ENCODE measurements around the gene IPO9.
"Not testable (repeated sequence)": the region's sequence is repeated elsewhere in the genome, so short reads cannot be mapped to it uniquely, and the experiment has no call there.

The IPO9 gene

DNA sequence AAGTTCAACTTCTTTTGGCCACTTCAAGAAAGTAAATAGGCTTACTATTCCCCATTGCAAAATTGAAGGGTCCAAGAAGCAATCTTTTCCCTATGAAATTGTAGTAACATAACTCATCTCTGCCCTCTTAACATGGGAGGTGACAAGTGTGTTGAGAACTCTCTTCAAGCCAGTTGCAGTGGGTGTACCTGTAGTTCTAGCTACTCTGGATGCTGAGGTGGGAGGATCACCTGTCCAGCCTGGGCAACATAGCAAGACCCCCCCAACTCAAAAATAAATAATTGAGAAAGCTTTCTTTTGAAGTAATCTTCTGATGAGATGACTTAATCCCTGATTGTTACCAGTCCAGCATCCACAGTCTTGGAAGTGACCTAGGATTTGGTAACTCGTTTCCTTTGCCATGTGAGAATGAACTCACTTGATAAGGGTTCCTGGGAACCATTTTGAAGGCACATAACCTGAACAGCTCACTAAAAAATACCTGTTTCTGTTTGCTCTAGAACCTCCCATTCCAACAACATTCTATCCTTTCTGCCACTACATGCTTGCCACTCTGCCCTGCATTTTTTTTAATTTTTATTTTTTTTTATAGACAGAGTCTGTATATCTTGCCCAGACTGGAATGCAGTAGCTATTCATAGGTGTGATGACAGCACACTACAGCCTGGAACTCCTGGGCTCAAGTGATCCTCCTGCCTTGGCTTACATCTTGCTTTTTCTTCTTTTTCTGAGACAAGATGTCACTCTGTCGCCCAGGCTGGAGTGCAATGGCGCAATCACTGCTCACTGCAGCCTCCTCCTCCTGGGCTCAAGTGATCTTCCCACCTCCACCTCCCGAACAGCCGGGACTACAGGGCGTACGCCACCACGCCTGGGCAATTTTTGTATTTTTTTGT lies 1.4 kb upstream of the IPO9 start:
- ChIA-PET POLR2A (ENCODE audit: low non-redundant PET) (no interaction called here), CTCF (interaction anchor here (0.6 to 1.8 kb wide), 7 partner anchors 10 to 315 kb away, joined by 3 to 8 read pairs (median 4); no protein-coding TSS in a partner anchor)
- TF ChIP-seq CTCF (conservative IDR thresholded peaks at IDR 0.05; ENCODE audit: low read depth) = no peak
- DNase-seq (ENCODE audit: low spot score) = no peak
- peak overlapping the region; percentile 4; the same call in 1 of the 2 replicates for H3K27ac ChIP-seq

GRCh38 chr1:201828217-201828819 lies 639 bp upstream of the IPO9 start:
- ChIA-PET POLR2A (ENCODE audit: low non-redundant PET) (no interaction called here), CTCF (interaction anchor here (0.6 to 1.8 kb wide), 8 partner anchors 9 to 315 kb away, joined by 3 to 8 read pairs (median 5); no protein-coding TSS in a partner anchor)
- peak overlapping the region; percentile 4; the same call in 1 of the 2 replicates for H3K27ac ChIP-seq
- TF ChIP-seq CTCF (conservative IDR thresholded peaks at IDR 0.05; ENCODE audit: low read depth) = no peak
- no peak for DNase-seq (ENCODE audit: low spot score)

- no peak overlapping the region for H3K27ac ChIP-seq
- DNase-seq (ENCODE audit: low spot score) = no peak
- POLR2A ChIA-PET (ENCODE audit: low non-redundant PET) = no interaction called here
- CTCF ChIA-PET = interaction anchor here (0.7 kb wide), 1 partner anchor 237 kb away, joined by 3 read pairs; no protein-coding TSS in a partner anchor
- no peak for TF ChIP-seq CTCF (conservative IDR thresholded peaks at IDR 0.05; ENCODE audit: low read depth)
These were observed 2.4 kb downstream of the IPO9 start for GRCh38 chr1:201831371-201831770.

DNA sequence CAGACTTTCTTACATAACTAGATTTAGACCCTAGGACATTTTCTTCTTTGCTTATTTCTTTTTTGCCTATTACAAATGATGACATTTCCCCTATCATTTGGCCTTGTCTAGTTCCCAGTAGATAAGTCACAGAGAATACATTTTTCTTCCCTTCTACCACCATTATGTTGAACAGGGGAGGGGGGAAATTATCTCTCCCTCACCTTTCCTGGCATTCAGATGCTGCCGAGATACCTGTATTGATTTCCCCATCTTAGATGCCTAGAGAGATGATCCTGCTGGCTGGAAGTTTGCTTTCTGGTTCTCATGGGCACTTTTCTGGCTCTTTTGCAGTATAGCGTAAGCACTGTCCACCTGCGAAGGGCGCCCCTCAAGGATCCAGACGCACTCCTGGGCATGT lies 5.7 kb downstream of the IPO9 start:
- ChIA-PET POLR2A (ENCODE audit: low non-redundant PET) (no interaction called here), CTCF (no interaction called here)
- no peak overlapping the region for H3K27ac ChIP-seq
- TF ChIP-seq CTCF (conservative IDR thresholded peaks at IDR 0.05; ENCODE audit: low read depth) = no peak
- DNase-seq (ENCODE audit: low spot score) = no peak

DNA sequence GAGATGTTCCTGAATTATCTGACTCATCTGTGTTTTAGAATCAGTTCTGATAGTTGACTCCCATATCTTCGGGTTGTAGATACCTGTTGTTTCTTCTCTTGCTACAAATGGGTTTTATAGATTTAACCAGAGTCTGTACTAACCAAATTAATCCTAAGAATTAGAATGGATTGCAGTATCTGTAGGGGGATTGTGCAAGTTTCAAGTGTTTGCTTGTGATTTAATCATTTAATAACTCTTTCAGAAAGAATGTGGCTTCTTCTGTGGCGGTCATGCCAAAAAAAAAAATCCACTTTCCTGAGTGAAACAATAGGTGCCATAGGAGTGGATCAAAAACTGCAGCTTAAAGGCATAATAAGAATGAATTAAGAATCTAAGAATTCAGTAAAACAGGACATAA lies 9.4 kb downstream of the IPO9 start:
- POLR2A ChIA-PET (ENCODE audit: low non-redundant PET) = no interaction called here
- CTCF ChIA-PET = interaction anchor here (0.6 to 0.9 kb wide), 6 partner anchors 11 to 1903 kb away, joined by 3 to 8 read pairs (median 4); no protein-coding TSS in a partner anchor
- H3K27ac ChIP-seq = no peak overlapping the region
- TF ChIP-seq CTCF (conservative IDR thresholded peaks at IDR 0.05; ENCODE audit: low read depth) = no peak
- no peak for DNase-seq (ENCODE audit: low spot score)

- DNase-seq (ENCODE audit: low spot score); H3K27ac ChIP-seq; POLR2A ChIA-PET (ENCODE audit: low non-redundant PET): not testable (repeated sequence)
- CTCF ChIA-PET = interaction anchor here (0.6 to 0.9 kb wide), 2 partner anchors 20 to 57 kb away, joined by 3 read pairs; no protein-coding TSS in a partner anchor
These were observed 10.1 kb downstream of the IPO9 start for GRCh38 chr1:201839089-201839488.
